Kidney epithelial cell (primary cell): ENCODE measurements around the gene RAD50. TPM values are rescaled to one million over a fixed set of nuclear protein-coding genes. Genes with fewer than 3 reads are reported as not detected.
A peak's percentile ranks its signal among the peaks of the same experiment; 100 is the strongest.
"Not testable (repeated sequence)": the region's sequence is repeated elsewhere in the genome, so short reads cannot be mapped to it uniquely, and the experiment has no call there.

ENCODE experiments used
- DNase-seq: peaks from one replicate; pipeline ENCODE4 v3.0.0-alpha.2; 2010; ENCODE audit warnings: low read depth
- H3K27me3 ChIP-seq: 2 replicates; pipeline ENCODE4 v1.6.0; 2011; ENCODE audit warnings: low read length; ENCODE audit not compliant: control insufficient read depth, insufficient read depth
- H3K36me3 ChIP-seq: 2 replicates; pipeline ENCODE4 v1.5.1; 2011; ENCODE audit warnings: low read length; ENCODE audit not compliant: control insufficient read depth, insufficient read depth
- H3K4me3 ChIP-seq: 2 replicates; pipeline ENCODE4 v1.5.1; 2011; ENCODE audit warnings: low read depth, mild to moderate bottlenecking, control low read depth, low read length
- total RNA-seq: library from RNA; depleted of rRNA; stranded (reverse); fragments of >200 nt; gene quantifications from 2 replicates; pipeline ENCODE4 v1.2.3, GENCODE V29; 2015
- TF ChIP-seq, protein P1 (sequence below): IDR thresholded peaks from 2 replicates; pipeline ENCODE4 v1.5.1; 2011; ENCODE audit warnings: mild to moderate bottlenecking, moderate library complexity, low read length, control low read depth, inconsistent platforms; ENCODE audit not compliant: insufficient read depth, poor library complexity, severe bottlenecking

RAD50 gene
- total RNA-seq, 1 donor from 2014 or later: 35.1 TPM

DNA sequence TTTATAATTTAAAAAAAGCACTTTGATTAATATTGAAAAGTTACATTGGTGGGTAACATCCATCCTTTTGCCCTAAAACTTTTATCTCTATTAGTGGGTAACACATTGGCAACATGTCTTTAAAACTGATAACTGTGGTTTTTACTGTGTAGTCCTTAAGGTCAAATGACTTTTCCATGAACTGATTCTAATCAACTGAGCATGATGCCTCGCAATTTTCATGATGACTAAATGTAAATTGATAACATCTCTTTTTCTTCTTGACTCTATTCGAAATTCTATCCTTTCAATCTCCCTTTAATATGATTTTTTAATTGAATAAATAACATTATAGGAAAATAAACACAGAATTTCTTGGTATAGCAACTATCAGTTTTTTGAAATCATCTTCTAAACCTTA lies 7.2 kb upstream of the RAD50 start:
- H3K4me3 ChIP-seq: no peak overlapping the region
- DNase-seq: no peak
- TF ChIP-seq, protein P1, sequence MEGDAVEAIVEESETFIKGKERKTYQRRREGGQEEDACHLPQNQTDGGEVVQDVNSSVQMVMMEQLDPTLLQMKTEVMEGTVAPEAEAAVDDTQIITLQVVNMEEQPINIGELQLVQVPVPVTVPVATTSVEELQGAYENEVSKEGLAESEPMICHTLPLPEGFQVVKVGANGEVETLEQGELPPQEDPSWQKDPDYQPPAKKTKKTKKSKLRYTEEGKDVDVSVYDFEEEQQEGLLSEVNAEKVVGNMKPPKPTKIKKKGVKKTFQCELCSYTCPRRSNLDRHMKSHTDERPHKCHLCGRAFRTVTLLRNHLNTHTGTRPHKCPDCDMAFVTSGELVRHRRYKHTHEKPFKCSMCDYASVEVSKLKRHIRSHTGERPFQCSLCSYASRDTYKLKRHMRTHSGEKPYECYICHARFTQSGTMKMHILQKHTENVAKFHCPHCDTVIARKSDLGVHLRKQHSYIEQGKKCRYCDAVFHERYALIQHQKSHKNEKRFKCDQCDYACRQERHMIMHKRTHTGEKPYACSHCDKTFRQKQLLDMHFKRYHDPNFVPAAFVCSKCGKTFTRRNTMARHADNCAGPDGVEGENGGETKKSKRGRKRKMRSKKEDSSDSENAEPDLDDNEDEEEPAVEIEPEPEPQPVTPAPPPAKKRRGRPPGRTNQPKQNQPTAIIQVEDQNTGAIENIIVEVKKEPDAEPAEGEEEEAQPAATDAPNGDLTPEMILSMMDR: no peak
- no peaks in the 10 kb centered on the region for H3K27me3 ChIP-seq
- no peaks in the 10 kb centered on the region for H3K36me3 ChIP-seq

DNA sequence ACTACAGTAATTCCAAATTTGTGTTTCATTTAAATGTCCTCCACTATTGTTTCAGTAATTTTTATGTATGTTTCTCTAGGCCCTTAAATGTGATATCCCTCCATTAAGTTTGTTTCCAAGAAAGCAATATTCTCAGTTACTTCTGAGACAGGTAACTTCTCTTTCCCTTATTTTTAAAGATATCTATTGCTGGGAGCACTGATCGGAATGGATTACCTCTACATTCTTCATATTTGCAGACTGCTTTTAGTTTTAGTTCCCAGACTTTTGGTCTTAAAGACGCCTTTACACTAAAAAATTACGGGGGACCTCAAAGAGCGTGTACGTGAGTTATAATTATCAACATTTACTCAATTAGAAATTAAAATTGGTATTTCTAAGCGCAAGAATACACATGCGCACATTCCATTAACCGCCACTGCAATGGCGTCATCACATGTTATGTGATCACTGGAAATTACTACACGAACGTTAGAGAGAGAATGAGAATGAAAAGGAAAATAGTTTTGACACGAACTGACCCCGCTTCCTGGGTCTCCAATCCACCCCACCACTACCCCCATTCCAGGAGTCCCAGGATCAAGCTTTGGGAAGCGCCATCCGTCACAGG lies 519 bp upstream of the RAD50 start:
- Histone ChIP-seq H3K4me3 (peak overlapping the region; percentile 52), H3K36me3 (no peaks in the 10 kb centered on the region), H3K27me3 (no peaks in the 10 kb centered on the region)
- TF ChIP-seq, protein P1: no peak
- DNase-seq: no peak

DNA sequence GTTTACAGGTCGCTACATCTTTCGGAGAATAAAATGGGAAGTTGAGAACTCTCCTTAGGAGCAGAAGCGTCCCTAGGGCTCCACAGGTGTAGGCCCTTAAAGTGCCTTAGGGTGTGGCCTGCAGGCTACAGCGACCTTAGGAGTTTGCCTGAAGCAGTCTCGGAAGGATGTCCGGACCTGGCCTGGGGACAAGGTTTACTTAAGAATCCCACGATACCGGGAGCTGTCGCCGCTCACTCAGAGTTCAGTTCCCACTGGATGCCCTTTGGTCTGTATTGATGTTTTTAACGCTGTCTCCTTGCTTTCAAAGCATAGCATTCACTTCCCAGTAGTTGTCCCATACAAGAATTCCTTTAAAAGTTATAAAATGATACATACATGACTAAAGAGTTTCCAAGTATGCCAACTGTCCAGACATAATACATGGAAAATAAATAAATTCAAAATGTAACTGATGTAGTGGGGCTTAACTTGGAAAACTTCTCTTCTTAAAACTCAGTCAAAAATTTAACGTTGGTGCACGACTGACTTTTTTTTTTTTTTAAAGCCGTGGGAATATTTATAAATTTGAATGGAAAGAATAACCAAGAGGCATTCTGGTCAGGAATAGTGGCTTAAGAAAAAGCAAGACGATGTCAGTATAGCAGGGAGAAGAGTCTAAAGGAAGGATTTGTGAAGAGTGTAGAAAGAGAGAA lies 848 bp downstream of the RAD50 start:
- H3K27me3 ChIP-seq: no peaks in the 10 kb centered on the region
- no peak for DNase-seq
- TF ChIP-seq, protein P1: no peak
- peak overlapping the region; percentile 52 for H3K4me3 ChIP-seq
- no peaks in the 10 kb centered on the region for H3K36me3 ChIP-seq

DNA sequence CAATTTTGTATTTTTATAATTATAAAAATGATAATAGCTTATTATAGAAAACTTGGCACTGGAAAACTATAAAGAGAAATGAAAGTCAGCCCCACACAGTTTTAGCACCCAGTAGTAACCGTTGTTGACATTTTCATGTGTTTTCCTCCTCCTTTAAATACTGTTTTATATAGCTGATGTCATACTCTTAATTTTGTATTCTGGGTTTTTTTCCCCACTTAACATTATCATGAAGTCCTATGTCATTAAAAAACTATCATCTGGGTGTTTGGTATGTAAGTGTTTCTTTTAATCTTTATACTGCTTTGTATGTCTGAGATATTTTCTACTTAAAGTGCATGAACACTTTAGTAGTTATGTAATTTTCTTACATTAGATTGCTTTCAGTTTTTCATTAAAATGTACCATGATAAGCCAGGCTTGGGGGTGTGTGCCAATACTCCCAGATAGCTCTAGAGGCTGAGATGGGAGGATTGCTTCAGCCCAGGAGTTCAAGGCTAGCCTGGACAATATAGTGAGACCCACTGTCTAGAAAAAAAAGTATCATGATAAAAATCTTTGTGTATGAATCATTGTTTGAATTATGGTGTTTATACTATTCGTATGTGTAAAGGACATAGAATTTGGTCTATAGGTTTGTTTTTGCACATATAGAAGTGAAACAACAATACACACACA lies 2.7 kb downstream of the RAD50 start:
- no peak for DNase-seq
- no peaks in the 10 kb centered on the region for H3K36me3 ChIP-seq
- H3K27me3 ChIP-seq: no peaks in the 10 kb centered on the region
- no peak overlapping the region for H3K4me3 ChIP-seq
- TF ChIP-seq, protein P1: no peak

DNA sequence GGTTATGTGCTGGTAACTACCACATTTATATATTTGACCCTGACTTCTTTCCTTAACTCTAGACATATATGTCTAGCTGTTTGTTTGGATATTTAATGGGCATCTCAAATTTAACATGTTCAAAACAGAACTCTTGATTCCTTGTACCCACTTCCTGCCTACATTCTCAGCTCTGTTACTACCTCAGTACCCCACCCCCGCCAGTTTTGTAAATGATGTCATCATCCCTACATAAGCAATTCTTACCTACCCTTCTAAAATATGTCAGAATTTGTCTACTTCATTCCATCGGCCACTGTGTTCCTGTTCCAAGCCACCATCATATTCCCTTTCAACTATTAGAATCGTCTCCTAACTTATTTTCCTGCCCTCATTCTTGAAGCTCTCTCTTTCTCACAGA lies 4.8 kb downstream of the RAD50 start:
- no peaks in the 10 kb centered on the region for H3K27me3 ChIP-seq
- TF ChIP-seq, protein P1: no peak
- H3K36me3 ChIP-seq: no peaks in the 10 kb centered on the region
- no peak for DNase-seq
- no peak overlapping the region for H3K4me3 ChIP-seq

DNA sequence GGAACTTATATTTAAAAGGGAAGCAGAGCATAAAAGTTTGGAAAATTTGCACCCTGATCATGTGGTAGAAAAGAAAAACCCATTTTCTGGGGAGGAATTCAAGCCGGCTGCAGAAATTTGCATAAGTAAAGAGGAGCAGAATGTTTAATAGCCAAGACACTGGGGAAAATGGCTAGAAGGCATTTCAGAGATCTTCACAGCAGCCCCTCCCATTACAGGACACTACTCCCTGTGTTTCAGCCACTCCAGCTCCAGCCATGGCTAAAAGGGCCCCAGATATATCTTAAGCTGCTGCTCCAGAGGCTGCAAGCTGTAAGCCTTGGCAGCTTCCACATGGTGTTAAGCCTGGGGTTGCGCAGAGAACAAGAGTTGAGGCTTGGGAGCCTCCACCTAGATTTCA lies 7.8 kb downstream of the RAD50 start:
- DNase-seq, H3K36me3 ChIP-seq, H3K27me3 ChIP-seq, H3K4me3 ChIP-seq: not testable (repeated sequence)
